Astrocyte of the cerebellum (primary cell): Measurements from ENCODE around the gene MED15.

Experiments used
- DNase-seq: peaks from one replicate; pipeline ENCODE4 v3.0.0-alpha.2; 2011; ENCODE audit warnings: low read depth
- H3K4me3 ChIP-seq: 2 replicates; pipeline ENCODE4 v1.5.1; 2011; ENCODE audit warnings: mild to moderate bottlenecking, low read depth, low read length, moderate library complexity
- in situ Hi-C: cut with HindIII; loops from 2 replicates; pipeline ENCODE4 v1.10.0; 2017; ENCODE audit warnings: low sequenced_read_pairs
- TF ChIP-seq, protein P1 (sequence below): IDR thresholded peaks from 2 replicates; pipeline ENCODE4 v1.5.1; 2012; ENCODE audit warnings: low read length, low read depth, moderate library complexity, mild to moderate bottlenecking; ENCODE audit errors: missing control alignments

Gene MED15

DNA sequence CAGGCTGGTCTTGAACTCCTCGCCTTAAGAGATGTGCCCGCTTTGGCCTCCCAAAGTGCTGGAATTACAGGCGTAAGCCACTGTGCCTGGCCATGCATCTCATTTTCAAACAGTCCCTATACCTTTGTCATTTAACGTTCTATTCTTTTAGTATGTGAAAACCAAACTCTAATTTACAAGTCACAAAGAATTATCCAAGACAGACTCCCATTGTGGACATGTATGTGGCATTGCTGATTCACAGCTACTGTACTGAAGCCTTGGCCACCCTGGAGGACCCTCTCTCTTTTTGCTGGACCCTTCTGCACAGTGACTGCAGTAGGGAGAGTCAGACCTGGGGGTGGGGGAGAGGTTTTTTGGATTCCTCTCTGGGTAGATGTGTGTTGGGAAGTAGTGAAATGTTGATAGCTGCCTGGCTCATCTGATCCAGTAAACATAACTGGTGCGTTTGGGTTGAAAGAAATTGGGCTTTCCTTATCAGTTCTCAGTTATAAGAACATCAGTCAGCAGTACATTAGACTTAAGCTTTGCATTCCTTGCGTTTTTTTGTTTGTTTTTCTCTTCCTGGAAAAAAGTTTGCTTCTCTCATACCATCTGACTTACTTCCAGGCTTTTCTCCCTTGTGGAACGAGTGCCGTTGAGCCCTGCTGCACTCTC lies 65.9 kb downstream of the MED15 start:
- no peak overlapping the region for H3K4me3 ChIP-seq
- TF ChIP-seq, protein P1, sequence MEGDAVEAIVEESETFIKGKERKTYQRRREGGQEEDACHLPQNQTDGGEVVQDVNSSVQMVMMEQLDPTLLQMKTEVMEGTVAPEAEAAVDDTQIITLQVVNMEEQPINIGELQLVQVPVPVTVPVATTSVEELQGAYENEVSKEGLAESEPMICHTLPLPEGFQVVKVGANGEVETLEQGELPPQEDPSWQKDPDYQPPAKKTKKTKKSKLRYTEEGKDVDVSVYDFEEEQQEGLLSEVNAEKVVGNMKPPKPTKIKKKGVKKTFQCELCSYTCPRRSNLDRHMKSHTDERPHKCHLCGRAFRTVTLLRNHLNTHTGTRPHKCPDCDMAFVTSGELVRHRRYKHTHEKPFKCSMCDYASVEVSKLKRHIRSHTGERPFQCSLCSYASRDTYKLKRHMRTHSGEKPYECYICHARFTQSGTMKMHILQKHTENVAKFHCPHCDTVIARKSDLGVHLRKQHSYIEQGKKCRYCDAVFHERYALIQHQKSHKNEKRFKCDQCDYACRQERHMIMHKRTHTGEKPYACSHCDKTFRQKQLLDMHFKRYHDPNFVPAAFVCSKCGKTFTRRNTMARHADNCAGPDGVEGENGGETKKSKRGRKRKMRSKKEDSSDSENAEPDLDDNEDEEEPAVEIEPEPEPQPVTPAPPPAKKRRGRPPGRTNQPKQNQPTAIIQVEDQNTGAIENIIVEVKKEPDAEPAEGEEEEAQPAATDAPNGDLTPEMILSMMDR, result no peak
- in situ Hi-C loops, result no loop called here
- DNase-seq, result no peak

DNA sequence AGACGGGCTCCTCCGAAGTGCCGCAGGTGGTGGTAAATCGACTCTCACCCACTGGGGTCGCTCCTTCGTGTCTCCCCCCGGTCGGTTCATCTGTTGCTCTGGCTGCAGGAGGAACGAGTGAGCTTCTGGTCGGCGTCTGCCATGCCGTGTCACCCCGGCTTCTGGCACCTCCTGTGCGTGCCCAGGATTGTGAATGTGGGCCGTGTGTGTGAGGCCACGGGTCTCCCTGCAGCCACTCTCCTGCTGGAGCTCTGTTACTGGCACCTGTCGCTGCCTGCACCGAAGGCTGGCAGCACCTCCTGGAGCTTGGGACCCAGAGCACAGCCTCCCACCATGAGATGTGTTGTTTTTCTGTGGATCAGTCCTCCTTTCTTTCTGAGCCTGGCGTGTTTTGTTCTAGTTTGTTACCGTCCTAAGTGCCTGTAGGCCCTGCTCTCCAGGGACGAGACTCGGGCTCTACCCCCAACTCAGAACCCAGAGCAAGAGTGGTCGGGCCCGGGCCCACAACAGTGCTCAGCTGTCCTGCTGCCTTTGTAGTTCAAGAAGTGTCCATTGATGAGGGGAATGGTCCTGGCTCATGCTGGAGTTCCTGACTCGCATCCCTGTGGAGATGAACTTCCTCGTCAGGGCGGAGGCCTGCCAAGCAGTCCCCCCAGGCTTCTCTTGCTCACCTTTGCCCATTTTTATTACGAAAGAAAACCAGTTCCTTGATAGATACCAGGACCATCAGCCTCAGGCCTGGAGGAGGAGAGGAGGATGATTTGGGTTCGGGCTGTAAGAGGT lies 66.6 kb downstream of the MED15 start:
- DNase-seq, result no peak
- TF ChIP-seq, protein P1, result no peak
- H3K4me3 ChIP-seq, result no peak overlapping the region
- in situ Hi-C loops, result no loop called here

DNA sequence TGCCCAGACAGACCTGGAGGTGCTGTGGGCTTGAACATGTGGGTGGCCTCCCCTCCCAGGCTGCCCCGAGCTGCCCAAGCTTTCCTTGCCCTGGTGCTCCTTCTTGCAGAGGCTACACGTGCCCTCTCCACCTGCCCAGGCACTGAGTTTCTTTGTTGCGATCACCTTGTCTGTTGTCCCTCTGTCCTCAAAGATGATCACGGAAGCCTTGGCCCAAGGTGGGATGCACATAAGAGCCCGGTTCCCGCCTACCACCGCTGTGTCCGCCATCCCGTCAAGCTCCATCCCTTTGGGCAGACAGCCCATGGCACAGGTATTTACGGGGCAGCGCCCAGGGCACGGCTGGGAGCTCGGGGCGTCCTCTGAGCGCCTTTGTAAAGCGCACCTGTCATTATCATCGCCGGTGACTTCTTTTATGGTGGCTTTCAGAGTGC lies 67.5 kb downstream of the MED15 start:
- DNase-seq, result no peak
- in situ Hi-C loops, result no loop called here
- TF ChIP-seq, protein P1, result no peak
- no peak overlapping the region for H3K4me3 ChIP-seq

DNA sequence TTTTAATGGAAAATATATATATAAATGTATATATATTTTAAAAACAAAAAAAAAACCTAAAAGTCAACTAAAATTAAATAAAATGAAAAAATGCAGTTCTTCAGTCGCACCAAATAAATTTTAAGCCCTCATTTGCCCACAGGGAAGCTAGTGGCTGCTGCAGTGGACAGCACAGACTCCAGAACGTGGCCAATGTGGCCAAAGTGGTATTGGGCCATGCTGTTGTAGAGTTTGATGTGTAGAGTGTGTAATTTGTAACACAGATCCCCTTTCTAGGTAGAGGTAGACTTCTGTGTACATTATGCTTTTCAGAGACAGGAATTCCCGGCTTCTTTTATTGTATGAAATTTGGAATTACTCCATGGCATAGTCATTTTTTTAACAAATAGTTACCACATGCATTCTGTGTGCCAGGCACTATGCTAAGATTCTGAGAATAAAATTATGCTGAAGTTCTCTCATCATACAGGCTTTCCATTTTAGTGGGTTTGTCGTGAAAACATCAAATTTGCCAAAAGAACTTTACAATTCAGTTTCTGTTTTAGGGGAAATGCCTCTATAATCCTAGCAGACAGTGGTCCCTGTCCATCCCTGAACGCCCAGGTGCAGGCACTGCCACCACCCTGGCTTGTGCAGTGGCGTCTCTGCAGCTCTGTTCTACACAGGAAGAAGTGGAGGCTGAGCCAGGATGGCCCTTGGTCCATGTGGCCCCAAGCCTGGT lies 68.5 kb downstream of the MED15 start:
- in situ Hi-C loops, result no loop called here
- TF ChIP-seq, protein P1, result no peak
- no peak for DNase-seq
- H3K4me3 ChIP-seq, result no peak overlapping the region

DNA sequence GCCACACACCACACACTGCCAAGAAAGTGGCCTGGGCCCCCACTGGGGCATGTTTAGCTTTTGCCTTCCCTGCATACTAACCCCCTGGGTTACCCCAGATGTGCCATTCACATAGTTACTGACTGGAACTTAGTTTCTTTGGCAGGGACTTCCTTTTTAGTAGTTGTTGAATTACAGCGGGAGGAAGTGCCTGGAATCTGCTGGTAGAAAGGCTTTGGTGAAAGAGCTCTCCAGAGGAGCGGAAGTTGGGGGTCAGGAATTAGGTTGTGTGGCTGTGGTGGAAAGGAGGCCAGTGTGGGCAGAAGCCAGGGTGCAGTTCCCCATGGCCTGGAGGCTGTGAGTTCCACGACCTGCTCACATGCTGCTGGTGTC lies 69.0 kb downstream of the MED15 start:
- no peak for DNase-seq
- in situ Hi-C loops, result no loop called here
- TF ChIP-seq, protein P1, result no peak
- no peak overlapping the region for H3K4me3 ChIP-seq

DNA sequence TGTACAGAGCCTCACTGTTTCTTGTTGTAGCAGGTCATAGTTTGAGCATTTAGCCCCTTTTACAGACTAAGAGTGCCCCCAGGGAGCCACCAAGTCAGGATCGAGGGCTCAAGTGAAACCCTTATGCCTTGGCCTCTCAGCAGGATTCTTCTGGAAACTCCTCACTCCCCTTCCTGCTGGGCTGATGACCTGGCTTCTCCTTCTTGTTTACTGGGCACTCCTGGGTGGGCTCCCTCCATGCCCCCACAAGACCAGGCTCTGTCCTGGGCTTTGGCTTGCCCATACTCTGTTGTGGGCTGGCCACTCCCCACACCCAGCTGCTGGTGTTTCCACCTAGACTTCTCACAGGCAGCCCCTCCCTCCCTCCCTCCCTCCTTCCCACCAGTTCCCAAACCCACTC lies 69.6 kb downstream of the MED15 start:
- H3K4me3 ChIP-seq, result no peak overlapping the region
- DNase-seq, result no peak
- in situ Hi-C loops, result no loop called here
- TF ChIP-seq, protein P1, result no peak
